NK-92 (cell line): ENCODE results near the gene CITED2.

Source experiments
- DNase-seq: peaks from one replicate; lab custom pipeline; 2025; ENCODE audit not compliant: unreplicated experiment; lab: John Stamatoyannopoulos, UW

The CITED2 gene

GRCh38 chr6:139386404-139386803 lies 12.0 kb upstream of the CITED2 start:
- no peak for DNase-seq

GRCh38 chr6:139381216-139381865 lies 6.9 kb upstream of the CITED2 start:
- no peak for DNase-seq

GRCh38 chr6:139380611-139381010 lies 6.2 kb upstream of the CITED2 start:
- no peak for DNase-seq

GRCh38 chr6:139380168-139380567 lies 5.7 kb upstream of the CITED2 start:
- DNase-seq: no peak

DNA sequence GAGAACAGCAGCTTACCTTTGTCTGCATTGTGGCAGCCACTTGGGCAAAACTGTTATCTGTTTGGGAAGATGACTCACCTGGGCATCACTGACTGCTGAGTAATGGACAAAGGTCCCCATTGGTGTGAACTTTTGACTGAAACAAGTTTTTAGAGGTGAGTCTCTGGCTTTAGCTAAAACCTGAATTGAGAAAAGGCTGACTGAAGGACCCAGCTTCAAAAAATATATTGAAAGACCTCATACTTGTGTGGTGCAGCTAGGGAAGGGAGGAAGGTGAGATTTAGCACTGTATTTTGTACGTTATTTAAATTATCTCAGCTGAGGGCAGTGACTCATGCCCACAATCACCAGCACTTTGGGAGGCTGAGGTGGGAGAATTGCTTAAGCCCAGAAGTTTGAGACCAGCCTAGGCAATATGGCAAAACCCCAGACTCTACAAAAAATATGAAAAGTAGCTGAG lies 4.5 kb upstream of the CITED2 start:
- DNase-seq: no peak

DNA sequence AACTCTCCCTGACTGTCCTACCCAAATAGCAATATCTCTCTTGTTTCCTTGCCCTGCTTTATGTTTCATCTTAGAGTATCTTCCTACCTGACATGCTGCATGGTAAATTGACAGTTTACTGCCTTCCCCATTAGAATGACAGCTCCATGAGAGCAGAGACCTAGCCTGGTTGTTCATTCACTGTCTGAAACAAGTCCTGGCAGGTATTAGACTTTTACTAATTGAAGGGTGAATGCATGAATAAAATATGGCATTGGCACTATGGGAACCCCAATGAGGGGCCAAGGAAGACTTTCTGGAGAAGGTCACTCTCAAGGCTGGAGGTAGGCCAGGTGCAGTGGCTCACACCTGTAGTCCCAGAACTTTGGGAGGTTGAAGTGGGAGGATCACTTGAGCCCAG lies 3.8 kb upstream of the CITED2 start:
- DNase-seq: no peak

- DNase-seq: no peak
These were observed 2.3 kb upstream of the CITED2 start for GRCh38 chr6:139376604-139377218.

DNA sequence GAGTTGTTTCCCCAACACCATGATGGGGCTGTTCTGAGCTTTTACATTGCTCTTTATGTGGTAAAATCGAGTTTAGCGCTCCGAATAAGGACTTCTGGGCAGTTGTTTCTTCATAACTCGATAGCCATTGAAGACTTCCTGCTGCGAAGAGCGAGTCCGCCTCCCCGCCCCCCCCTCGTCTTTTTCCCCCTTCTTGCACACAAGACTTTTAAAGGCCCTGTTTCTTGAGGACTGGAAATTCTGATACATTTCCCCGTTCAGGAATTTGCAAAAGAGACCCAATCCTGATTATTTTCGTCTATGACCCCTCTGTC lies 1.5 kb upstream of the CITED2 start:
- DNase-seq: no peak

GRCh38 chr6:139375226-139376016 lies 973 bp upstream of the CITED2 start:
- peak; percentile 22 for DNase-seq

GRCh38 chr6:139373928-139374356 lies 506 bp downstream of the CITED2 start:
- no peak for DNase-seq

DNA sequence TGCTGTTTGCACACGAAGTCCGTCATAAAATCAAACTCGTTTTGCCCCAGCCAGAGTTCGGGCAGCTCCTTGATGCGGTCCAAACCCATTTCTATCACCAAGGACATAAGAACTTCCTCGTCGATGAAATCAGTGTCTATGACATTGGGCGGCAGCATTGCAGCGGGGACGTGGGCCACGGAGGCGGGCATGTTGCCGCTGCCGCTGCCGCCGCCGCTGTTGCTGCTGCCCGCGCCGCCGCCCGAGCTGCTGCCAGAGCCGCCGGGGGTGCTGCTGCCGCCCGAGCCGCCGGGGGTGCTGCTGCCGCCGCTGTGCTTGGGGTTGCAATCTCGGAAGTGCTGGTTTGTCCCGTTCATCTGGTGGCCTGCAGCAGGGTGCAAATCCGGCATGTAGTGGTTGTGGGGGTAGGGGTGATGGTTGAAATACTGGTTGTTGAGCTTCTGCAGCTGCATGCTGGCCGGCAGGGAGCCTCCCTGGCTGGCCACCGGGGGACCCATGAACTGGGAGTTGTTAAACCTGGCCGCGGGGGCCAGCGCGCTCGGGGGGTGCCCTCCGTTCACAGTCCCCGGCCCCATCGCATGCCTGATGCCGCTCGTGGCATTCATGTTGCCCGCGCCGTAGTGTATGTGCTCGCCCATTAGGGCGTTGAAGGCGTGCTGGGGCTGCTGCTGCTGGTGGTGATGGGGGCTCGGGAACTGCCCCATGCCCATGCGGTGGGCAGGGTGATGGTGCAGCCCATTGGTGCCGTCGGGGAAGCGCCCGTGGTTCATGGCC lies 1.1 kb downstream of the CITED2 start:
- DNase-seq: no peak

DNA sequence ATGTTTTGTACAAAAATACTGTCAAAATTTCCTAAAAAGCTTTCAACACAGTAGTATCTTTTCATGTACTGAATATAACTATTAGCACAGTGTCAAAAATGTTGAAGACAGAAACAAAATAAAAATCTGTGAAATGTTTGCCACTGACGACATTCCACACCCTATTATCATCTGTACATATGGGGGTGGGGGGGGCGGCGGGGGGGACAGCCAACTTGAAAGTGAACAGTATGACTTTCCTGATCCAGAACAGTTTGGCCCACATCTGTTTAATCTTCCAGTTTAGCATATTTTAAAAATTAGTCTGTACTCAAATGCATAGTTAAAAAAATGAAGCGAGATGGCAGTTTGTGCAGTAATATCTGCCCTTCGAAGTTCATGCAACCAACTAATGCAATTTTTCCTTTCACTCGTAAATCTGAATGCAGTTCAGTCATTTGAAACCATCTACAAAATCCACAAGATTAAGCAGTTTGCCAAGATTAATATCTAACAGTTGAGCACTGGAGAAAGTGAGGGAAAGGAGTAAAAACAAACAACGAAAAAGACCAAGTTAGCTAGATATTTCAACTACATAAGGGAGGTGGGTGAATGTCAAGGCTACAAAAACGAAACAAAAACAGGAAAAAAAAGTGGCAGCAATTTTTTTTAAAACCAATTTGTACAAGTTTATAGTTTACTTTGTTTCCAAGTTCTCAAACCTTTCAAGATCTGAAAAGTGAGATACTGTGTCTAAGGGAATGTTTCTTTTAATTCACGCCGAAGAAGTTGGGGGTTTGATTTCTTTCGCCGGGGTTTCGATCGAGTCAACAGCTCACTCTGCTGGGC lies 1.9 kb downstream of the CITED2 start:
- DNase-seq: no peak

DNA sequence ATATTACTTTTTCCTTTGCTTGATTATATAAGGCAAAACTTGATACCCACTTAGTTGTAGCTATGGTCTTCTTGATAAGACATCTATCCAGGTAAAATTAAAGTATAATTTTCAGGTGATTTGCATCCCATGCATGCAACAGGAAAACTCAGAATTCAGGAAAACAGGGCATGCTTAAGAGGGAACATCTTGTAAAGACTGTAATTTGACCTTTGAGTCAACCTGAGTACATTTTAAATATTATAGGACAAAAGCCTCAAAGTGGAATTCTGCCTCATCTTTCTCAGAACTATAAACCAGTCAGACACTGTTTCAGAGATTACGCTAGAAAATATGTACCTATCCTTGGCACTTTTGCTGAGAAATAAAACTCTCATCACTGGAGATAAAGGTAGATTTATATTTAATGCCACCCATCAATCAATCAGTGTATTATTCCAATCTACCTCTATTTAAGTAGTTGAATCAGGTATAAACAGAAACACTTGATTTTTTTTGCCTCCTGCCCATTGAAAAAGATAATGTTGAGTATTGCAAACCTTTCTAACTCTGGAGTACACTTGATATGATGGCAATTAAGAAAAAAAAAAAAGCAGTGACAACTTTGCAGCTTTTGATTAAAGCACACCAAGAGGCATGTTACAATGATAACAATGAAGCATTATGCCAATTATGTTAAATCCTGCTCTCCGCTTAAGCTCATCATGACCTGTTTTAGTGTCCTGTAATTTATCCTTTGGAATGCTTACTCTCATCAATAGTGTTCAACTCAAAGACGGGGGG lies 2.8 kb downstream of the CITED2 start:
- DNase-seq: no peak

DNA sequence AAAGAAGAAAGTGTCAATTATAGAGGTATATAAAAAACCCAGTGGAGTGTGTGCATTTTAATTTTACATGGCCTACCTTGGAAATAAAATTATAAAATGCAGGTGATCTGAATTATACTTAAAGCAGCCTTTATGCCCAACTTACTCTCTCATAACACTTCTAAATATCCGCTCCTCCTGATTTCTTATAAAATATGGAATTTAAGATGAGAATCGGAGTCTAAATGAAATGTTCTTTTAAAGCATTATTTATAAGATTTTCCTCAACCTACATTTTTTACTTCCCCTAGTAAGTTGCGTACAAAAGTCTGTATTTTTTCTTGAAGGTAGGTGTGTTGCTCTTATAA lies 3.5 kb downstream of the CITED2 start:
- DNase-seq: no peak

- DNase-seq: no peak
These were observed 4.0 kb downstream of the CITED2 start for GRCh38 chr6:139370283-139370998.

DNA sequence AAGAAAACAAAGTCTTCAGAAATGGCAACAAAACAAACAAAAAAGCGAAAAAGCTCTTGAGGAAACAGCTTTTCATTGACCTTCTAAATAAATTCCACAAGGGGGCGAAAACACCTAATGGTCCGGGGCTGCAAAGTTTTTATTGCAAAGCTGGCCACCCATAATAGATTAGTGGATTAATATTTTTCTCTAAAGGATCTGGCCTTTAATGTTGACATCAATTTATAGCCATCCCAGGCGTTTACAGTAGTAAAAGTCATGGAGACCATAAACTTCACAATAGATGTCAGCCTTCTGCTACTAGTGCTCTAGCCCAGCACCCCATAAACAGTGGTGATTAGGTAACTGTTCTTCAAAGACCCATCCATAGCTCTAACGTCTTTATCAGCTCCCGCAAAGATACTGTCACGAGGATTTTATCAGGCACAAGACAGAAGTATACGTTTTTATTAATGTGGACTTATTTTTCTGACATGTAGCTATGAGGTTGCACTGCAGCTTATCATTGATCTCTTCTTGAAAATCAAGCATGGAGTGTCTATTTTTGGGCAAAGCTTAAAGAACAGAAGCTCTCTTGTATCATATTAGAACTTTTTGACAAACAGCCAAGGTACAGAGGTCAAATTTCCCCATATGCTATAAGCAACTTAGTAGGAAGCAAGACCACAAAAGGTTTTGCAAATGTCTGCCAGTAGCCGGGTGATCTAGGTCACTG lies 4.7 kb downstream of the CITED2 start:
- DNase-seq: no peak

GRCh38 chr6:139369068-139369467 lies 5.4 kb downstream of the CITED2 start:
- DNase-seq: no peak

- no peak for DNase-seq
These were observed 5.8 kb downstream of the CITED2 start for GRCh38 chr6:139368661-139369060.
